HCT116 (cell line): ENCODE measurements around the gene THSD4. TPM values are rescaled to one million over a fixed set of nuclear protein-coding genes. Genes with fewer than 3 reads are reported as not detected.

ENCODE experiments used
- ATAC-seq: fragments of 200-7000 bp; cut with Tn5 transposase; 2 replicates; pipeline ENCODE4 v1.9.1; 2020; ENCODE audit warnings: mild to moderate bottlenecking, moderate library complexity
- BruUV-seq: library from RNA; stranded (reverse); fragments of 400-500 nt; replicated peaks from 2 replicates; lab custom pipeline; 2021; lab: Mats Ljungman, UMichigan
- CTCF ChIA-PET: fragments of 300-600 bp; sonication (Branson Sonifier 250); formaldehyde crosslinking; loops from one replicate; lab custom pipeline; 2021; ENCODE audit warnings: antibody characterized with exemption; lab: Charles Lee
- POLR2A ChIA-PET: fragments of 300-600, 350-600 bp; sonication (Branson Sonifier 250); formaldehyde crosslinking; loops from one replicate; lab custom pipeline; 2021; ENCODE audit warnings: antibody characterized with exemption; lab: Charles Lee
- RAD21 ChIA-PET, 2 experiments: fragments of 300-600 bp; sonication (Branson Sonifier 250); formaldehyde crosslinking; loops; one replicate each; lab custom pipeline; 2023; ENCODE audit warnings: low total read pairs in 2 of 2; ENCODE audit not compliant: uncharacterized antibody in 2 of 2, unreplicated experiment in 2 of 2, low non-redundant PET in 1 of 2; lab: Charles Lee
- DNase-seq: peaks from one replicate; pipeline ENCODE4 v3.0.0-alpha.2; 2010; ENCODE audit warnings: low read depth, low spot score
- H2AFZ ChIP-seq: fragments of 200-600 bp; shearing (Covaris generic), sonication (generic); 2 replicates; pipeline ENCODE4 v1.6.1; 2017; ENCODE audit warnings: low read depth, mixed run types, mixed read lengths, antibody characterized with exemption, low read length; ENCODE audit not compliant: poor library complexity, severe bottlenecking
- H3K27ac ChIP-seq: 2 replicates; pipeline ENCODE4 v1.5.1; 2012; ENCODE audit warnings: low read depth, low read length
- H3K27me3 ChIP-seq: fragments of 200-600 bp; sonication (generic); 2 replicates; pipeline ENCODE4 v1.6.1; 2016; ENCODE audit warnings: mixed run types, low read length, mixed read lengths; ENCODE audit not compliant: insufficient read depth
- H3K36me3 ChIP-seq, 2 experiments: fragments of 200-500 bp in 1 of 2; fragments of 200-600 bp in 1 of 2; sonication (Bioruptor generic) in 1 of 2; sonication (generic) in 1 of 2; 2 replicates each; pipeline versions ENCODE4 v1.5.1 to v1.6.1; 2014 to 2016; ENCODE audit warnings: low read length in 2 of 2, inconsistent platforms in 1 of 2, mixed read lengths in 1 of 2, mixed run types in 1 of 2; ENCODE audit not compliant: insufficient read depth in 2 of 2, control insufficient read depth in 1 of 2
- H3K4me1 ChIP-seq, 2 experiments: fragments of 200-600 bp in 1 of 2; sonication (generic) in 1 of 2; 2 replicates each; pipeline versions ENCODE4 v1.5.1 to v1.6.1; 2012 to 2017; ENCODE audit warnings: low read length in 2 of 2, inconsistent platforms in 1 of 2, mild to moderate bottlenecking in 1 of 2, mixed read lengths in 1 of 2, mixed run types in 1 of 2, moderate library complexity in 1 of 2; ENCODE audit not compliant: insufficient read depth in 2 of 2, control insufficient read depth in 1 of 2
- H3K4me2 ChIP-seq: fragments of 200-600 bp; sonication (generic); 2 replicates; pipeline ENCODE4 v1.6.1; 2017; ENCODE audit warnings: mixed run types, low read length, mixed read lengths
- H3K4me3 ChIP-seq, 2 experiments: fragments of 200-600 bp in 1 of 2; sonication (generic) in 1 of 2; replicated peaks in 1 of 2; 2 replicates each; pipeline ENCODE4 v1.5.1; 2011 to 2016; ENCODE audit warnings: low read length in 2 of 2, control low read depth in 1 of 2, low read depth in 1 of 2, mild to moderate bottlenecking in 1 of 2, mixed read lengths in 1 of 2, mixed run types in 1 of 2
- H3K79me2 ChIP-seq: fragments of 200-600 bp; sonication (generic); 2 replicates; pipeline ENCODE4 v1.6.1; 2017; ENCODE audit warnings: mild to moderate bottlenecking, mixed run types, low read length, moderate library complexity, mixed read lengths; ENCODE audit not compliant: insufficient read depth
- H3K9ac ChIP-seq: fragments of 200-600 bp; sonication (generic); 2 replicates; pipeline ENCODE4 v1.6.1; 2016; ENCODE audit warnings: low read length, mixed read lengths
- H3K9me2 ChIP-seq: fragments of 200-600 bp; sonication (generic), shearing (Covaris generic); 2 replicates; pipeline ENCODE4 v1.6.1; 2017; ENCODE audit warnings: mixed run types, mild to moderate bottlenecking, moderate library complexity; ENCODE audit not compliant: insufficient read depth
- H3K9me3 ChIP-seq, 2 experiments: fragments of 200-500 bp in 1 of 2; fragments of 200-600 bp in 1 of 2; sonication (Bioruptor generic) in 1 of 2; sonication (generic) in 1 of 2; 2 replicates each; pipeline ENCODE4 v1.6.1; 2014 to 2017; ENCODE audit warnings: low read length in 2 of 2, mixed read lengths in 2 of 2, inconsistent platforms in 1 of 2, low read depth in 1 of 2, mild to moderate bottlenecking in 1 of 2, mixed run types in 1 of 2, moderate library complexity in 1 of 2; ENCODE audit not compliant: control insufficient read depth in 1 of 2, insufficient read depth in 1 of 2
- H4K20me1 ChIP-seq: fragments of 200-600 bp; sonication (generic), shearing (Covaris generic); 2 replicates; pipeline ENCODE4 v1.6.1; 2017; ENCODE audit warnings: mixed run types, mild to moderate bottlenecking, moderate library complexity; ENCODE audit not compliant: insufficient read depth
- CEBPB ChIP-seq: IDR thresholded peaks from 2 replicates; pipeline ENCODE4 v1.6.1; 2012; ENCODE audit warnings: low read depth
- EZH2 ChIP-seq: fragments of 200-600 bp; sonication (generic); IDR thresholded peaks from 2 replicates; pipeline ENCODE4 v1.6.1; 2017; ENCODE audit warnings: antibody characterized with exemption, mixed run types
- EZH2phosphoT487 ChIP-seq: fragments of 200-600 bp; IDR thresholded peaks from 2 replicates; pipeline ENCODE4 v1.6.1; 2018; ENCODE audit warnings: antibody characterized with exemption, borderline replicate concordance
- JUND ChIP-seq: IDR thresholded peaks from 2 replicates; pipeline ENCODE4 v1.6.1; 2012
- POLR2A ChIP-seq: IDR thresholded peaks from 2 replicates; pipeline ENCODE4 v1.7.0; 2011; ENCODE audit warnings: borderline replicate concordance; ENCODE audit not compliant: insufficient read depth, insufficient read length; ENCODE audit errors: extremely low read depth
- POLR2AphosphoS5 ChIP-seq: IDR thresholded peaks from 2 replicates; pipeline ENCODE4 v1.6.1; 2011; ENCODE audit warnings: mild to moderate bottlenecking, low read depth, low read length, moderate library complexity
- SP1 ChIP-seq: IDR thresholded peaks from 2 replicates; pipeline ENCODE4 v1.6.1; 2012; ENCODE audit warnings: low read depth
- SRF ChIP-seq: IDR thresholded peaks from 2 replicates; pipeline ENCODE4 v1.6.1; 2012; ENCODE audit warnings: low read depth
- YY1 ChIP-seq: IDR thresholded peaks from 2 replicates; pipeline ENCODE4 v1.6.1; 2011; ENCODE audit warnings: low read length, low read depth, moderate library complexity, mild to moderate bottlenecking; ENCODE audit not compliant: insufficient replicate concordance; ENCODE audit errors: extremely low read depth
- ZFX ChIP-seq: fragments of 450-650 bp; IDR thresholded peaks from 2 replicates; pipeline ENCODE4 v1.6.1; 2017
- intact Hi-C: fragments of 100-400 bp; cut with micrococcal nuclease; formaldehyde crosslinking; loops from 2 replicates; pipeline ENCODE4 v1.10.0; 2022
- total RNA-seq: library from RNA; stranded (reverse); gene quantifications from one replicate; pipeline ENCODE4 v1.2.1, GENCODE V29; 2021; ENCODE audit not compliant: unreplicated experiment
- TF ChIP-seq, protein P1 (sequence below), 3 experiments: fragments of 200-600 bp in 1 of 3; sonication (generic) in 1 of 3; IDR thresholded peaks in 2 of 3; conservative IDR thresholded peaks in 1 of 3; 2 replicates each; pipeline ENCODE4 v1.5.1; 2012 to 2017; ENCODE audit warnings: low read depth in 2 of 3, low read length in 2 of 3, antibody characterized with exemption in 1 of 3, borderline replicate concordance in 1 of 3, control low read depth in 1 of 3, mild to moderate bottlenecking in 1 of 3, mixed read lengths in 1 of 3, mixed run types in 1 of 3, moderate library complexity in 1 of 3; ENCODE audit not compliant: insufficient read depth in 1 of 3
- TF ChIP-seq, protein P2 (sequence below): IDR thresholded peaks from 2 replicates; pipeline ENCODE4 v1.6.1; 2012

The THSD4 gene
- total RNA-seq, 1 experiment from 2014 or later = 30.5 TPM

DNA sequence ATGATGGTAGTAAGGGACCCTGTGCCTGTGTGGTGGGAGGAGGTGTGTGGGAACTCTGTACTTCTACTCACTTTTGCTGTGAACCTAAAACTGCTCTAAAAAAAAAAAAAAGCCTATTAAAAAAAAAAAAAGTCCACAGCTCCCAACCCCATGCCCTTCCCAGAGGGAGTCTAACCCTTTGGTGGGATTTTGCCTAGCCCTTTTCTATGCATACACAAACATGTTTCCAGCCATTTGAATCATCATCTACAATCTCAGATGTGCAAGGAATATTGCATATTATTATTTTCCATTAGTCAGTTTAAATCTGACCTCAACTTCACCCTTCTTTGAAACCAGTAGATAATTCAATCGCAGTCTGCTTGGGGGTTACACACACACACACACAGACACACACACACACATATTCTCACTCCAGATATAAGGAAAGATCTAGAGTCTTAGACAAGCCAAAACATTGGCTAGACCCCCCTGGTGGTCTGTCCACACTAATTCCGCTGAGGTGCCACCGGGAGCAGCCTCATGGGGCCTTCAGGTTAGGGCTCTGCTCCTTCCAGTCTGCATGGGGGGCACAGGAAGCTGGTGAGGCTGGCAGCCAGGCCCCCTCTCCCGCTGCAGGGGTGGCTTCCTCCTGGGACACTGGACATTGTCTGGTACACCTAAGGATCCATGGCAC lies 619.6 kb downstream of the THSD4 start:
- no TSS peak for BruUV-seq
- Histone ChIP-seq H4K20me1 (no peaks in the 10 kb centered on the region), H3K9ac (no peak overlapping the region), H3K9me3 (no peaks in the 10 kb centered on the region), H3K4me2 (no peak overlapping the region), H3K27ac (no peak overlapping the region), H3K4me1 (peaks cover 0 to 3% of the 10 kb centered on the region in 2 experiments; a peak in 1 of 4 replicates), H3K4me3 (no peak overlapping the region), H3K79me2 (no peaks in the 10 kb centered on the region), H3K36me3 (no peaks in the 10 kb centered on the region), H3K9me2 (no peaks in the 10 kb centered on the region), H2AFZ (no peak overlapping the region), H3K27me3 (no peaks in the 10 kb centered on the region; the same call in 1 of the 2 replicates)
- ATAC-seq = no peak
- ChIA-PET RAD21 (no interaction called here), CTCF (interaction anchor here (0.8 kb wide), 1 partner anchor 9 kb away, joined by 3 read pairs; no protein-coding TSS in a partner anchor), POLR2A (no interaction called here)
- intact Hi-C loops = loop anchor here (5.0 kb wide), 2 partner anchors 158 to 763 kb away; no protein-coding TSS in a partner anchor
- DNase-seq = no peak
- TF ChIP-seq ZFX (no peak), CEBPB (no peak), EZH2phosphoT487 (no peak), SRF (no peak), SP1 (no peak)
- TF ChIP-seq, protein P1, sequence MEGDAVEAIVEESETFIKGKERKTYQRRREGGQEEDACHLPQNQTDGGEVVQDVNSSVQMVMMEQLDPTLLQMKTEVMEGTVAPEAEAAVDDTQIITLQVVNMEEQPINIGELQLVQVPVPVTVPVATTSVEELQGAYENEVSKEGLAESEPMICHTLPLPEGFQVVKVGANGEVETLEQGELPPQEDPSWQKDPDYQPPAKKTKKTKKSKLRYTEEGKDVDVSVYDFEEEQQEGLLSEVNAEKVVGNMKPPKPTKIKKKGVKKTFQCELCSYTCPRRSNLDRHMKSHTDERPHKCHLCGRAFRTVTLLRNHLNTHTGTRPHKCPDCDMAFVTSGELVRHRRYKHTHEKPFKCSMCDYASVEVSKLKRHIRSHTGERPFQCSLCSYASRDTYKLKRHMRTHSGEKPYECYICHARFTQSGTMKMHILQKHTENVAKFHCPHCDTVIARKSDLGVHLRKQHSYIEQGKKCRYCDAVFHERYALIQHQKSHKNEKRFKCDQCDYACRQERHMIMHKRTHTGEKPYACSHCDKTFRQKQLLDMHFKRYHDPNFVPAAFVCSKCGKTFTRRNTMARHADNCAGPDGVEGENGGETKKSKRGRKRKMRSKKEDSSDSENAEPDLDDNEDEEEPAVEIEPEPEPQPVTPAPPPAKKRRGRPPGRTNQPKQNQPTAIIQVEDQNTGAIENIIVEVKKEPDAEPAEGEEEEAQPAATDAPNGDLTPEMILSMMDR (IDR thresholded peaks at IDR 0.05 in 2 of 3, conservative IDR thresholded peaks at IDR 0.05 in 1 of 3; ENCODE audit: borderline replicate concordance in 1 of 3, insufficient read depth in 1 of 3, low read depth in 2 of 3, low read length in 2 of 3) = no peak

- DNase-seq (no peak), ATAC-seq (no peak)
- no peak overlapping the region for H3K27ac ChIP-seq
- no peak overlapping the region for H3K4me3 ChIP-seq
- no TSS peak for BruUV-seq
- no peak overlapping the region for H3K4me2 ChIP-seq
- intact Hi-C loops = no loop called here
- CTCF ChIA-PET = interaction anchor here (0.8 kb wide), 1 partner anchor 9 kb away, joined by 3 read pairs; no protein-coding TSS in a partner anchor
- H2AFZ ChIP-seq = no peak overlapping the region
- H3K9me3 ChIP-seq = no peaks in the 10 kb centered on the region
- RAD21 ChIA-PET = no interaction called here
- peaks cover 0 to 3% of the 10 kb centered on the region in 2 experiments; a peak in 1 of 4 replicates for H3K4me1 ChIP-seq
- no peak overlapping the region for H3K9ac ChIP-seq
- POLR2A ChIA-PET = no interaction called here
- H3K9me2 ChIP-seq = no peaks in the 10 kb centered on the region
- no peaks in the 10 kb centered on the region; the same call in 1 of the 2 replicates for H3K27me3 ChIP-seq
- no peaks in the 10 kb centered on the region for H3K36me3 ChIP-seq
- no peak for TF ChIP-seq EZH2
- TF ChIP-seq JUND = no peak
- TF ChIP-seq YY1 = no peak
- TF ChIP-seq, protein P2, sequence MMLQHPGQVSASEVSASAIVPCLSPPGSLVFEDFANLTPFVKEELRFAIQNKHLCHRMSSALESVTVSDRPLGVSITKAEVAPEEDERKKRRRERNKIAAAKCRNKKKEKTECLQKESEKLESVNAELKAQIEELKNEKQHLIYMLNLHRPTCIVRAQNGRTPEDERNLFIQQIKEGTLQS = no peak
- no peak for TF ChIP-seq POLR2AphosphoS5
- no peak for TF ChIP-seq POLR2A
- no peak for TF ChIP-seq CEBPB
- no peak for TF ChIP-seq EZH2phosphoT487
- no peaks in the 10 kb centered on the region for H3K79me2 ChIP-seq
- no peaks in the 10 kb centered on the region for H4K20me1 ChIP-seq
Observed at GRCh38 chr15:71735385-71735757, 620.1 kb downstream of the THSD4 start.
